Keratinocyte (primary cell): ENCODE results near the gene ADARB2. TPM values are rescaled to one million over a fixed set of nuclear protein-coding genes. Genes with fewer than 3 reads are reported as not detected.

Source experiments
- DNase-seq: peaks from one replicate; pipeline ENCODE4 v3.0.0-alpha.2; 2011; ENCODE audit warnings: low read depth, missing footprints, low spot score
- FAIRE-seq: peaks from 2 replicates; lab custom pipeline; 2011; peaks lifted over from hg19 to GRCh38; lab: Jason Lieb, UNC
- H2AFZ ChIP-seq: 2 replicates; pipeline ENCODE4 v1.6.0; 2012; ENCODE audit warnings: low read length, control low read depth, inconsistent platforms; ENCODE audit not compliant: control insufficient read depth
- H3K27ac ChIP-seq: 2 replicates; pipeline ENCODE4 v1.5.1; 2011; ENCODE audit warnings: low read length; ENCODE audit not compliant: control insufficient read depth, insufficient read depth
- H3K27me3 ChIP-seq: 3 replicates; pipeline ENCODE4 v1.6.0; 2011; ENCODE audit warnings: low read length; ENCODE audit not compliant: control insufficient read depth, insufficient read depth; ENCODE audit errors: extremely low read depth
- H3K36me3 ChIP-seq, 2 experiments: 2 replicates in 1 of 2; 3 replicates in 1 of 2; pipeline ENCODE4 v1.5.1; 2011; ENCODE audit warnings: low read length in 2 of 2, mild to moderate bottlenecking in 1 of 2; ENCODE audit not compliant: control insufficient read depth in 2 of 2, insufficient read depth in 2 of 2; ENCODE audit errors: extremely low read depth in 1 of 2
- H3K4me1 ChIP-seq: 3 replicates; pipeline ENCODE4 v1.5.1; 2011; ENCODE audit warnings: low read length; ENCODE audit not compliant: control insufficient read depth, insufficient read depth; ENCODE audit errors: extremely low read depth
- H3K4me2 ChIP-seq: 3 replicates; pipeline ENCODE4 v1.6.0; 2011; ENCODE audit warnings: low read depth, low read length; ENCODE audit not compliant: control insufficient read depth, insufficient read depth; ENCODE audit errors: extremely low read depth
- H3K4me3 ChIP-seq, 3 experiments: fragments of 200-600 bp in 1 of 3; sonication (generic) in 1 of 3; 2 replicates in 2 of 3; 3 replicates in 1 of 3; pipeline ENCODE4 v1.5.1; 2011 to 2016; ENCODE audit warnings: low read length in 3 of 3, mild to moderate bottlenecking in 3 of 3, control low read depth in 2 of 3, inconsistent platforms in 1 of 3, low read depth in 1 of 3, mixed read lengths in 1 of 3, mixed run types in 1 of 3, moderate library complexity in 1 of 3; ENCODE audit not compliant: control insufficient read depth in 2 of 3, insufficient read depth in 2 of 3; ENCODE audit errors: extremely low read depth in 1 of 3
- H3K79me2 ChIP-seq: 2 replicates; pipeline ENCODE4 v1.6.0; 2012; ENCODE audit warnings: low read length; ENCODE audit not compliant: control insufficient read depth, insufficient read depth
- H3K9ac ChIP-seq: 3 replicates; pipeline ENCODE4 v1.6.0; 2011; ENCODE audit warnings: low read length; ENCODE audit not compliant: control insufficient read depth, insufficient read depth; ENCODE audit errors: extremely low read depth
- H3K9me1 ChIP-seq: 3 replicates; pipeline ENCODE4 v1.6.0; 2011; ENCODE audit warnings: low read length; ENCODE audit not compliant: control insufficient read depth, insufficient read depth; ENCODE audit errors: extremely low read depth
- H3K9me3 ChIP-seq: 2 replicates; pipeline ENCODE4 v1.5.1; 2012; ENCODE audit warnings: low read depth, low read length; ENCODE audit not compliant: control insufficient read depth
- H4K20me1 ChIP-seq: 3 replicates; pipeline ENCODE4 v1.6.0; 2011; ENCODE audit warnings: low read length; ENCODE audit not compliant: control insufficient read depth, insufficient read depth; ENCODE audit errors: extremely low read depth
- EZH2 ChIP-seq: IDR thresholded peaks from one replicate; pipeline ENCODE4 v1.6.1; 2012; ENCODE audit warnings: inconsistent platforms, mild to moderate bottlenecking, low read length, moderate library complexity
- dilution Hi-C: fragments of 300-500 bp; cut with MboI; formaldehyde crosslinking; loops from one replicate; pipeline ENCODE4 v1.7.0; 2020; ENCODE audit warnings: low sequenced_read_pairs; ENCODE audit not compliant: extremely low pct_ligation_motif_present
- polyA plus RNA-seq, 5 experiments: library from polyadenylated mRNA; depleted of rRNA in 3 of 5; stranded (reverse) in 3 of 5; stranded (forward) in 1 of 5; unstranded in 1 of 5; fragments of >200 nt; gene quantifications; 1 replicate in 1 of 5; 2 replicates in 3 of 5; 3 replicates in 1 of 5; pipeline versions ENCODE4 v1.2.1 to v1.2.3, GENCODE V29; 2011 to 2012; ENCODE audit warnings: missing spikeins in 2 of 5, low read depth in 1 of 5, low replicate concordance in 1 of 5
- TF ChIP-seq, protein P1 (sequence below), 3 experiments: IDR thresholded peaks in 1 of 3; conservative IDR thresholded peaks in 1 of 3; optimal IDR thresholded peaks in 1 of 3; 2 replicates in 2 of 3; 3 replicates in 1 of 3; pipeline versions ENCODE3 to v1.5.1; 2011; ENCODE audit warnings: low read length in 3 of 3, mild to moderate bottlenecking in 3 of 3, moderate library complexity in 2 of 3, control low read depth in 1 of 3, inconsistent platforms in 1 of 3; ENCODE audit not compliant: insufficient read depth in 2 of 3; ENCODE audit errors: extremely low read depth in 1 of 3

The ADARB2 gene
- polyA plus RNA-seq, 1 donor (not counting 4 experiments of a cell fraction or from before 2014, with no cell fraction given) = not detected

DNA sequence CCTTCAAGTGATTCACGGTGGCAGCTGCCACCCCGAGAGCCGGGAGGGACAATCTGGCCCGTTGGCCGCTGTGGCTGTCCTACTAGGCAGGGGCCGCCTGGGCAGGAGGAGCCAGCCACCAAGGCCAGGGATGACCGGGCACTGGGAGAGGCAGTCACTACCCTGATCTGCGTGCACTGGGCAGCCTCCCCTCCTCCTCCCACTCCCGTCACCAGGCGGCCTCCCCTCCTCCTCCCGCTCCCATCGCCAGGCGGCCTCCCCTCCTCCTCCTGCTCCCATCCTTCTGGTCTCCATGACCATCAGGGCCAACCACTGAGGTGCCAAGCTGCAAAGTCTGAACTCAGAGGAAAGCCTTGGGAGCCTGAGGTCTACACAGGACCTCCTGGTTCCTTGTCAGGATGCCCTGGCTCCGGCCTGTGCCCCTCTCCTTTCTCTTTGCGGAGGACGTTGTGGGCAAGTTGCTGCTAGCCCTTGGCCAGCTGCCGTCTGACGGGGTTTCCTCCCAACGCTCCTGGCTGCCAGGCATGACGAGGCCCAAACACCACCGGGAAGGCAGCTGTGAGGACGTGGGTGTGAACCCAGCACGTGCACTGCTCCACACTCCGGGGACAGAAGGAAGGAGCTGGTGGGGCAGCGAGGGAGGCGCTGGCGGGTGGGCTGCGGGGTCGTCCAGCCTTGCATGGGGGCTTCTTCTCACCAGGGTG is 550.0 kb downstream of the ADARB2 start:
- dilution Hi-C loops = no loop called here
- H3K27me3 ChIP-seq = no peaks in the 10 kb centered on the region
- H3K4me3 ChIP-seq = no peak overlapping the region
- no peak overlapping the region for H3K4me2 ChIP-seq
- H3K9ac ChIP-seq = no peak overlapping the region
- no peaks in the 10 kb centered on the region for H3K79me2 ChIP-seq
- no peaks in the 10 kb centered on the region for H3K9me1 ChIP-seq
- TF ChIP-seq EZH2 = no peak
- TF ChIP-seq, protein P1, sequence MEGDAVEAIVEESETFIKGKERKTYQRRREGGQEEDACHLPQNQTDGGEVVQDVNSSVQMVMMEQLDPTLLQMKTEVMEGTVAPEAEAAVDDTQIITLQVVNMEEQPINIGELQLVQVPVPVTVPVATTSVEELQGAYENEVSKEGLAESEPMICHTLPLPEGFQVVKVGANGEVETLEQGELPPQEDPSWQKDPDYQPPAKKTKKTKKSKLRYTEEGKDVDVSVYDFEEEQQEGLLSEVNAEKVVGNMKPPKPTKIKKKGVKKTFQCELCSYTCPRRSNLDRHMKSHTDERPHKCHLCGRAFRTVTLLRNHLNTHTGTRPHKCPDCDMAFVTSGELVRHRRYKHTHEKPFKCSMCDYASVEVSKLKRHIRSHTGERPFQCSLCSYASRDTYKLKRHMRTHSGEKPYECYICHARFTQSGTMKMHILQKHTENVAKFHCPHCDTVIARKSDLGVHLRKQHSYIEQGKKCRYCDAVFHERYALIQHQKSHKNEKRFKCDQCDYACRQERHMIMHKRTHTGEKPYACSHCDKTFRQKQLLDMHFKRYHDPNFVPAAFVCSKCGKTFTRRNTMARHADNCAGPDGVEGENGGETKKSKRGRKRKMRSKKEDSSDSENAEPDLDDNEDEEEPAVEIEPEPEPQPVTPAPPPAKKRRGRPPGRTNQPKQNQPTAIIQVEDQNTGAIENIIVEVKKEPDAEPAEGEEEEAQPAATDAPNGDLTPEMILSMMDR (optimal IDR thresholded peaks at IDR 0.05 in 1 of 3, IDR thresholded peaks at IDR 0.05 in 1 of 3, conservative IDR thresholded peaks at IDR 0.05 in 1 of 3; ENCODE audit: extremely low read depth in 1 of 3, insufficient read depth in 2 of 3, low read length in 3 of 3) = no peak
- H3K36me3 ChIP-seq = no peaks in the 10 kb centered on the region
- no peak overlapping the region for H3K27ac ChIP-seq
- H4K20me1 ChIP-seq = no peaks in the 10 kb centered on the region
- FAIRE-seq = no peak
- no peak overlapping the region for H2AFZ ChIP-seq
- DNase-seq = no peak
- H3K4me1 ChIP-seq = no peaks in the 10 kb centered on the region
- H3K9me3 ChIP-seq = no peaks in the 10 kb centered on the region

DNA sequence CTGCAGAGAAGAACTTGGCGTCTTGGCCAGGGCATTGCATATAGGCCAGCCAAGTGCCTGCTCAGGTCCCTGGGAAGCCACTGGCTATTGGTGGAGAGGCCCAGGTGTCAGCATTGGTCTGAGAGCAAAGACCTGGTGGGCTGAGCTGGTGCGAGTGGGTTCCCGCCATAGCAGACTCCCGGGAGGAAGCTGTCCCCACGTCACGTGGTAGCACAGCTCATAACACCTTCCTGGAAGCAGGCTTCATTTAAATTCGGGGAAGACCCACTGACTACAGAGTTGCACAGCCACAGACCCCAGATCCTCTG is 550.7 kb downstream of the ADARB2 start:
- Histone ChIP-seq H3K9me1 (no peaks in the 10 kb centered on the region), H3K4me2 (no peak overlapping the region), H3K4me3 (no peak overlapping the region), H3K27me3 (no peaks in the 10 kb centered on the region), H3K79me2 (no peaks in the 10 kb centered on the region), H3K9me3 (no peaks in the 10 kb centered on the region), H3K36me3 (no peaks in the 10 kb centered on the region), H3K4me1 (no peaks in the 10 kb centered on the region), H3K9ac (no peak overlapping the region), H4K20me1 (no peaks in the 10 kb centered on the region), H3K27ac (no peak overlapping the region), H2AFZ (no peak overlapping the region)
- dilution Hi-C loops = no loop called here
- no peak for DNase-seq
- TF ChIP-seq, protein P1 (optimal IDR thresholded peaks at IDR 0.05 in 1 of 3, IDR thresholded peaks at IDR 0.05 in 1 of 3, conservative IDR thresholded peaks at IDR 0.05 in 1 of 3; ENCODE audit: extremely low read depth in 1 of 3, insufficient read depth in 2 of 3, low read length in 3 of 3) = no peak
- no peak for FAIRE-seq
